Fibroblast of peridontal ligament (primary cell): ENCODE data around the gene RALGAPB.

Experiments
- DNase-seq: peaks from one replicate; pipeline ENCODE4 v3.0.0-alpha.2; 2010; ENCODE audit errors: extremely low read depth

Gene RALGAPB

DNA sequence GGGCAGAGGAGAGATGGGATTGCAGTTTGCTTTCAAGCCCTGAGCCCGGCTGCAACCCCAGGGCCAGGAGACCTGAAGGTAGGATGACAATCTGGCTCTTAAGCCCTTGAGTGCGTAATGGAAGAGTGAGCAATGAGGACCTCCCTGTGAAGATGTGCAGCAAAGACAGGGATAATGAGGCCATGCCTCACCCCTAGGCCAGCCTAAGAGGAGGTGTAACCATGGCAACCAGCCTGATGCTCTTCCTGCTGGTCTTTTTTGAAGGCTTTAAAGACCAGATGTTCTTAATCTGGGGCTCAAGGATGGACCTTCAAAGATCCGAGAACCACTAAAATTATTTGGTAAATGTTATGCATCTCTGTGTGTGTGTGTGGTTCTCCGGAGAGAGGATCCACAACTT, 137.2 kb downstream of the RALGAPB start:
- DNase-seq, result no peak

DNA sequence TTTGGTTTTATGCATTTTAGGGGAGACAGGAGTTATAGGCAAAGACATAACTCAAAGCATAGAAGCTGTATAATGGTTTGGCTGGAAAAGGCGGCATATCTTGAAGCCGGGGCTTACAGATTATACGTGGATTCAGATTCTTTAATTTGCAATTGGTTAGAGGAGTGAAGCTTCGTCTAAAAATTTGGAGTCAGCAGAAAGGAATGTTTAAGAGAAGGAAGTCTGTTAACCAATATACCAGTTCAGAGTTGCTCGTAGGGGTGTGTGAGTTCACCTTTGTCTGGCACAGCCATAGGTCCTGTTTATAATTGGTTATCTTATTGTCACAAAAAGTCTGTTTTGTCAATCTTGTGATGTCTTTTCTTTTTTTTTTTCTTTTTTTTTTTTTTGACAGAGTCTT, 137.9 kb downstream of the RALGAPB start:
- DNase-seq, result no peak

DNA sequence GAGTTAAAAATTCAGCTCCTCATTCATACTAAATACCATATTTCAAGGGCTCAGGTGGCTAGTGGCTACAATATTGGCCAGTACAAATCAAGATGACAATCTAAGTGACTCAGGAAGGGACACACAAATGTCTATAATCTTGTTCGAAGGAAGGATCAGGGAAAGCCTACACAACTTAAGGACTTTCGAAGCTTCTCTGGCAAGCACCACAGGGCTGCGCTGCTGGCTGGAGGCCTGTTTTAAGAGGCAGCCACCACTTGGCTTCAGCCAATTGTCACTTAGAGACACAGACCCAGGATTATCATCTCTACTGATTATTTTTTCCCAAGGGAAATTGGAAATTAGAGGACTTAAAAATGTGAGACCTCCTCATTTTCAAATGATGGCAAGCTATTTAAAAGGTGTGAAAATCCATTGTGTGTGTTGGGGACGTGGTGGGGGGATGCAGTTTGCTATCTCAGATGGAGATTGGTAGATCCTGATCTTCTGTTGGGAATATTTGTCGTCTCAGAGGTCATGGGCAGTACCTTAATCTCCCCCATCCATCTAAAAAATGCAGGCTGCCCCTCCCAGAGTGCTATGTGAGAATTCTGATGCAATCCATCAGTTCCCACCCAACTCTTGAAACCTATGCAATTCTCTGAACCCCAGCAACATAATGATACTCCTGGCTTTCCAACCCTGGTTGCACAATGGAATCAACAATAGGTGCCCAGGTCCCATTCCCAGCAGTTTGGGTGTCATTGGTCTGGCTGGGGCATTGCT, 140.3 kb downstream of the RALGAPB start:
- no peak for DNase-seq

DNA sequence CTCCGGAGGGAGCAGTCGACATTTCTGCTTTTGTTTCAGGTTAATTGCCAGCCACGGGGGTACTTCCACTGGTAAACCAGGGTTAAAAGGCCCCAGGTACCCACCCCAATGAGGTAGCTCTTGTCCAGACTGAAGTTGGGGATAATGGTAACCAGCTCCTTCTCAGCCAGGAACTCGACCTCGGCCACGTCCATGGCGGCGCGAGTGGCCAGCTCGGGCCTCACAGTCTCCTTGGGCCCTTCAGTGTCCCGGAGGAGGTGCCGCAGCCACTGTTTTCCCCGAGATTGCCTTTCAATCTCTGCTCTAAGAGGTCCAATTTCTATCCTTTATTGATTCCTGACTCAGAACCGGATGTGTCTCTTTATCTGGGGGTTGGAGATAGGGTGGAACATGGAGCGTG, 142.6 kb downstream of the RALGAPB start:
- DNase-seq, result no peak

DNA sequence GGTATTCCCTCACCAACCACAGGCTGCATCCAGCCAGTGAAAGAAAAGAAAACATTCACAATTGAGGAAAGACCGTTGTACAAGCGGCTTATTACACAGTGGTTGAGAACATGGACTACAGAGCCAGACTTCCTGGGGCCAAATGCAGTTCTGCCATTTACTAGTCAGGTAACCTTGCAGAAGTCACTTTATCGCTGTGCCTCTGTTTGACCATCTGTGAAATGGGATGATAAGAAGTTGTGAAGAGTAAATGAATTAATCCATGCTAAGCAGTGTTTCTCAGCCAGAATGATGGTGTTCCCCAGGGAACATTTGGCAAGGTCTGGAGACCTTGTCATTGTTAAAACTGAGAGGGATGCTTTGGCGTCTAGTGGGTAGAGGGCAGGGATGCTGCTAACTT, 143.8 kb downstream of the RALGAPB start:
- no peak for DNase-seq

DNA sequence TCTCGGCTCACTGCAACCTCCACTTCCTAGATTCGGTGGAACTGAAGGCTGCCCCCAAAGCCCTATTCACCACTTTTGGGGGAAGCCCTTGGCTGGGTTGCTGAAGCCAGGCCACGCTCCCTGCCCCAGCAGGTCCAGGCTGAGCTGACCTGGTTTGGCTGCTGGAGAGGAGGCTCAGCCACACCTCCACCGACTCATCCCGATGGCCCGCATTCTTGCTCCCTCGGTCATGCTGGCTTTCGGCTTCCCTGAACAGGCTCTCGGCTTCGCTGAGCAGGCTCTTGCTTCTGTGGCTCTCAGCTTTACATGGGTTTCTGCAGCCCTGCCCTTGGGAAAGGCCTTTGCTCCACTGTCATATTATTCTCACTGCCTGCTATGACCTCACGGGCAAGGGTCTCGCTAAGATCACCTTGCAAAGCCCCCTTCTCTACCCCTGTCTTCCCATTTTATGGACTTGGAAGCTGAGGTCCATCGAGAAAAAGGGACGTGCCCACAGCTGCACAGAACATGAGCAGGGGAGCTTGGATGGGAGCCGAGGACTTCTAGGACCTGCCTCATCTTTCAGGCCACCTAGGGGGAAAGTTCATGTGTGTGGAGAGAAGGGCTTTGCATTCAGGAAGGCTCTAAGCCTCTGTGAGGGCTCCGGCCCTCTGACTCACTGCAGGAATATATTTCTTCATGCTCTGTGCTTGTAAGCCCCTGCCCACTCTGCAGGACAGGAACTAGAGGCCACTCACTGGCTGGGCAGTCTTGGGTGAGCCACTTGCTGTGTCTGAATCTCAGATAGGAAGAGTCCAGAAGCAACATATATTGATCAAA, 144.6 kb downstream of the RALGAPB start:
- DNase-seq, result no peak

DNA sequence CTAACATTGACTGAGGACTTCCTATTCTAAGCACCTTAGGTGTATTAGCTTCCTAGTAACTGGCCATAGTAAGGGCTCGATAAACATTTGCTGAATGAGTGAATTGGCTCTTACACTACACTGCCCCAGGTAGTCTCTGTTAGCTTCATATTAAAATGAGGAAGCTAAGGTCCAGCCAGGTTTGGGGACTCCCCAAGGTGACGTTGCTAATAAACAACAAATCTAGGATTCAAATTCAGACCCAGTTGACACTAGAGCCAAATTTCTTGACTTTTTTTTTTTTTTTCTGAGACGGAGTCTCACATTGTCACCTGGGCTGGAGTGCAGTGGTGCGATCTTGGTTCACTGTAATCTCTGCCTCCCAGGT, 145.2 kb downstream of the RALGAPB start:
- no peak for DNase-seq

DNA sequence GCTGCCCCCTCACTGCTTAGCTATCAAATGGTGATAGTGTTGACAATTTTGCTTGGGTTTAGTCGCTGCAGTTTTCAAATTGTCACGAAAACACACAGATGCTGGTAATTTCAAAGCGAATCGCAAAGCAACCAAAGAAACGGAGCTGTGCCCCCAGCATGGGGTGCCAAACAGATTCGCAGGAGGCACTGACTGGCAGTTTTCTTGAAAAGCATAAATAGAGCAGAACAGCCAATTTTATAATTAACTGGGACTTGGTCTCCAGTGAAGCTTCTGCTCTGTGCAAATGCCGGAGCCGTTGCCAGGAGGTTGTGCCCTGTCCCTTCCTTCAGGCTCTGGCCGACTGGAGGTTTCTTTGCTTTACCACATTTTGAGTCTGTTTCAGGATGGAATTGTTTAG, 147.8 kb downstream of the RALGAPB start:
- no peak for DNase-seq

DNA sequence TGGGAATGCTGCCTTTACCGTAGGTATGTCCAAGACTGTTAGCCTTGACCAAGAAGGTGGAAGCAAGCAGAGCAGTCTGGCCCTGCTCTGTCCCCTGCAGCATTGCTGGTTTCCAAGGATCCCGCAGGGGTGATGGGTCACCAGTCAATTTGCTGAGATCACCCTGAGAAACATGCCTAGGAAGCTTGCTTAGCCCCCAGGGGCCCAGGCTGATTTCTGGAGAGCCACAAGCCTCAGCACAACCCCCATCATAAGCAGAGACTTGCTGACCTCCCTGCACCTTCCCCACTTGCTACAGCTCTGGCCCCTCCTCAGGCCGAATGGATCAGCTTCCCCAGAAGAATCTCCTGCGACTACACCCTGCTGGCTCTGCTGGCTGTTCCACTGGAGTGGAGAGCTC, 150.4 kb downstream of the RALGAPB start:
- no peak for DNase-seq

DNA sequence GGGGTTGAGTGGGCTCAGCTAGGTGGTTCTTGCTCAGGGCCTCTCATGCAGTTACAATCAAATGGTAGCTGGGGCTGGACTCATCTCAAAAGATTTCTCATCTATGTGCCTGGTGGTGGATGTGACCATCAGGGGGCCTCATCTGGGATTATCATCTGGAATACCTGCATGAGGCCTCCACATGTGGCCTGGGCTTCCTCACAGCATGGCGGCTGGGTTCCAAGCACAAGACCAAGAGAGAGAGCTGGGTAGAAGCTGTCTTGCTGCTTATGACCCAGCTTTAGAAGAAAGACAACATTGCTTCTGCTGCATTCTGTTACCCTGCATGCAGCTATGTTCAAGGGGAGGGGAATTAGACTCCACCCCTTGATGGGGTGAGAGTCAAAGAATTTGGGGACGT, 151.4 kb downstream of the RALGAPB start:
- DNase-seq, result no peak

DNA sequence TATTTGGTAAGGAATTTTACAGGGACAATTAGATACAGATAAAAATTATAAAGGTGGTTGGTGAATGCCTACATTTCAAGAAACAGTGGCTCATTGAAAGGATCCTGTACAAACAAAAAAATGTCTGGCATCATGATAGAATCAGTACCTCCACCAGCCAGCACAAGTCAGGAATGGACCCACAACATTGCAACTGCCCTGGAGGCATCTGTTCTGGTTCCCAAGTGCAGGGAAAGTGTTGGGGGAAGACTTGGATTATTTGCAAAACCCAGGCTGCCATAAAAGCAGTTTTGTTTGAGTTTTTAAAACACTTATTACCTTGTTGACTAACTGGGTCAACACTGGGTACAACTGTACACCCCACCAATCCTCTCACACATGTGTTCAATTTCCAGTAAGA, 153.3 kb downstream of the RALGAPB start:
- DNase-seq, result no peak

DNA sequence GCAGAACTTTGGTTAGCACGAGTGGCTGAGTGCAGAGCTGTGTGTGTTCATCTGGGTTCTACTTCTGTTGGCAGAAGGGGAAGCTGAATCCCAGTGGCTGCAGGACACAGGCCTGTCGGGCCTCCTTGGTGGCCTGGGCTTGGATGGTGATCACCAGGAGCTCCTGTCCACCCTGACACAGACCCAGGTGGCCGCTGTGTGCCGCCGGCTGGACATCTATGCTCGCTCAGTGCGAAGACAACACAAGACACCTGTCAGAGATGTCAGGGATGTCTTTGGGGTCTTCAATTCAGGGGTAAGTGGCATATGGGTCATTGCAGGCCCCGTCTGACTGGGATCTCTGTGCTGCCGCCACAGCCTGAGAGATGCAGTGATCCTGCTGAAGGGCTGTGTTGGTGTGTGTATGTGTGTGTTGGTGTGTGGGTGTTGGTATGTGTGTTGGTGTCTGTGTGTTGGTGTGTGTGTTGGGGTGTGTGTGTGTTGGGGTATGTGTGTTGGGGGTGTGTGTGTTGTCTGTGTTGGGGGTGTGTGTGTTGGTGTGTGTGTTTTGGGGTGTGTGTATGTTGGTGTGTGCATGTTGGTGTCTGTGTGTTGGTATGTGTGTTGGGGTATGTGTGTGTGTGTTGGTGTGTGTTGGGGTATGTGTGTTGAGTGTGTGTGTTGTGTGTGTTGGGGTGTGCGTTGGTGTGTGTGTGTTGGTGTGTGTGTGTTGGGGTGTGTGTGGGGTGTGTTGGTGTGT, 154.4 kb downstream of the RALGAPB start:
- no peak for DNase-seq
